Cardiac muscle cell (in vitro differentiated cells and primary cell): ENCODE data around the gene DHH. TPM values are rescaled to one million over a fixed set of nuclear protein-coding genes. Genes with fewer than 3 reads are reported as not detected.
"Not testable (repeated sequence)": the region's sequence is repeated elsewhere in the genome, so short reads cannot be mapped to it uniquely, and the experiment has no call there.

Experiments used
- DNase-seq, 2 donors: peaks; one replicate each; pipeline versions ENCODE4 v3.0.0 to v3.0.0-alpha.2; 2010 to 2017; ENCODE audit warnings: low read depth in 1 of 2, low spot score in 1 of 2
- H3K27ac ChIP-seq: fragments of 200-600 bp; sonication (generic); 2 replicates; pipeline ENCODE4 v1.5.1; 2016
- H3K27me3 ChIP-seq: fragments of 200-600 bp; sonication (generic); 2 replicates; pipeline ENCODE4 v1.6.0; 2016; ENCODE audit warnings: control low read depth
- H3K36me3 ChIP-seq: fragments of 200-600 bp; sonication (generic); 2 replicates; pipeline ENCODE4 v1.5.1; 2016; ENCODE audit warnings: control low read depth
- H3K4me1 ChIP-seq: fragments of 200-600 bp; sonication (generic); 2 replicates; pipeline ENCODE4 v1.8.1; 2017; ENCODE audit warnings: low read depth, mild to moderate bottlenecking, mixed run types
- H3K4me3 ChIP-seq: fragments of 200-600 bp; sonication (generic); 2 replicates; pipeline ENCODE4 v1.5.1; 2016; ENCODE audit warnings: mild to moderate bottlenecking
- H3K9me3 ChIP-seq: fragments of 200-600 bp; sonication (generic); 2 replicates; pipeline ENCODE4 v1.5.1; 2017; ENCODE audit warnings: low read depth, mild to moderate bottlenecking, control low read depth
- polyA plus RNA-seq: library from polyadenylated mRNA; unstranded; fragments of >200 nt; fragmentation: Nextera tagmentation; extraction: Ambion mirVana; gene quantifications from 2 replicates; pipeline ENCODE4 v1.2.1, GENCODE V29; 2016
- total RNA-seq: library from RNA; depleted of rRNA; stranded (reverse); fragments of >200 nt; gene quantifications from 2 replicates; pipeline ENCODE4 v1.2.3, GENCODE V29; 2016
- TF ChIP-seq, protein P1 (sequence below): IDR thresholded peaks from 2 replicates; pipeline ENCODE4 v1.5.1; 2012; ENCODE audit warnings: low read depth, mild to moderate bottlenecking, low read length

Gene DHH
- total and polyA plus RNA-seq, 2 experiments from 2014 or later, result 0.36 TPM; not detected in 1

DNA sequence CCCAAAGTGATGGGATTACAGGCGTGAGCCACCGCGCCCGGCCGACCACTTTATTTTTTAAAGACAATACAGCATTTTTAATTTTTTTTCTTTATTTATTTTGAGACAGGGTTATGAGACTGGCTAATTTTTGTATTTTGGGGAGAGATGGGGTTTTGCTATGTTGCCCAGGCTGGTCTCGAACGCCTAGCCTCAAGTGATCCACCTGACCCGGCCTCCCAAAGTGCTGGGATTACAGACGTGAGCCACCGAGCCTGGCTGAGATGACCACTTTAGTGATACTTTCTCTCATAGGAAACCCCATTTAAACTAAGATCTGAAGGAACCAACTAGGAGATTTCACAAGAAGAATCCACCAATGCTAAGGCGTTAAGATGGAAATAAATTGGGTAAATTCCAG, 23.6 kb downstream of the DHH start:
- H3K27me3 ChIP-seq, result no peaks in the 10 kb centered on the region
- peaks cover 3% of the 10 kb centered on the region for H3K4me1 ChIP-seq
- no peak overlapping the region for H3K27ac ChIP-seq
- TF ChIP-seq, protein P1, sequence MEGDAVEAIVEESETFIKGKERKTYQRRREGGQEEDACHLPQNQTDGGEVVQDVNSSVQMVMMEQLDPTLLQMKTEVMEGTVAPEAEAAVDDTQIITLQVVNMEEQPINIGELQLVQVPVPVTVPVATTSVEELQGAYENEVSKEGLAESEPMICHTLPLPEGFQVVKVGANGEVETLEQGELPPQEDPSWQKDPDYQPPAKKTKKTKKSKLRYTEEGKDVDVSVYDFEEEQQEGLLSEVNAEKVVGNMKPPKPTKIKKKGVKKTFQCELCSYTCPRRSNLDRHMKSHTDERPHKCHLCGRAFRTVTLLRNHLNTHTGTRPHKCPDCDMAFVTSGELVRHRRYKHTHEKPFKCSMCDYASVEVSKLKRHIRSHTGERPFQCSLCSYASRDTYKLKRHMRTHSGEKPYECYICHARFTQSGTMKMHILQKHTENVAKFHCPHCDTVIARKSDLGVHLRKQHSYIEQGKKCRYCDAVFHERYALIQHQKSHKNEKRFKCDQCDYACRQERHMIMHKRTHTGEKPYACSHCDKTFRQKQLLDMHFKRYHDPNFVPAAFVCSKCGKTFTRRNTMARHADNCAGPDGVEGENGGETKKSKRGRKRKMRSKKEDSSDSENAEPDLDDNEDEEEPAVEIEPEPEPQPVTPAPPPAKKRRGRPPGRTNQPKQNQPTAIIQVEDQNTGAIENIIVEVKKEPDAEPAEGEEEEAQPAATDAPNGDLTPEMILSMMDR, result no peak
- H3K4me3 ChIP-seq, result no peak overlapping the region
- no peaks in the 10 kb centered on the region for H3K9me3 ChIP-seq
- DNase-seq, result no peak
- no peaks in the 10 kb centered on the region for H3K36me3 ChIP-seq

DNA sequence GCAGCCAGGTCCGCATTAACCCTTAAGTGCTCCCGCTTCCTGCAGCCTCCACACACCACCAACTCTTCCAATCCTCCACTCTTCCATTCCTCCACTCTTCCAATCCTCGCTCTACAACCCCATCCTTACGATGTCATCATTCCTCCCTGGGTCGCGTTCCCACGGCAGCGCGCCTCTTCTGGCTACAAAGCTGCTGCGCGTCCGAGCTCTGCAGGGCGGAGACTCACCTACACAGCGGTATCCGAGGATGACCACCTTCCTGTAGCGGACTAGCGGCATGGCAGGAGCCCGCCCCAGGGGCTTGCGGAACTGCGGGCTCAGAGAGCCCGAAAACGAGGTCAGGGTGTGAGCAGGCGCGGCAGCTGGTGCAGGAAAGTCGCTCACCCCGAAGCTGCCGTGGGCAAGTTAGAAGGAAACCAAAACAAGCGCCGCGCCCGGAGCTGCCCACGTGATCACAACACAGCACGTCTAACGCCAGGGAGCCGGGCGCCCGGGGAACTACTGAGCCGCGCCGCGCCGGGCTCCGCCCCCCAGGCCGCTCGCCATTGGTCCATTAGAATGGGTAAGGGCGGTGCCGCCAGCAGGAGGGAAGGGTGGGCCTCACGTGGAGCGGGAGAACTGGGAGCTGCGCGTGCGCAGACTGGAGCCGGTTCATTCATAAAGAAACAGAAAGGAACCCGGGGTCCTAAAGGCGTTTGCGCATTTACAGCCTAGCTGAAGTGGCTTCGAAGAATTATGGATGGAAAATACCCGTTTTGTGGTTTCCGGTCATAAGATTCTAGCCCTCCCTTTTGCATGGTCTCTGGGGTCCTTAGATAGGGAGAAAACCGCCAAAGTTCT, 24.9 kb downstream of the DHH start, which contains the start of gene RHEBL1:
TSS of gene RHEBL1 (minus strand) at position 473 of the 840 bp plus-strand sequence. CDS start at position 279, 194 bp downstream.
- TF ChIP-seq, protein P1, result no peak
- Histone ChIP-seq H3K4me1 (peaks cover 3% of the 10 kb centered on the region), H3K27me3 (no peaks in the 10 kb centered on the region), H3K36me3 (no peaks in the 10 kb centered on the region), H3K4me3 (peak within 1 kb of the TSS; percentile 83), H3K9me3 (no peaks in the 10 kb centered on the region), H3K27ac (no peak within 1 kb of the TSS)
- peak; percentile 98 to 99 for DNase-seq

DNA sequence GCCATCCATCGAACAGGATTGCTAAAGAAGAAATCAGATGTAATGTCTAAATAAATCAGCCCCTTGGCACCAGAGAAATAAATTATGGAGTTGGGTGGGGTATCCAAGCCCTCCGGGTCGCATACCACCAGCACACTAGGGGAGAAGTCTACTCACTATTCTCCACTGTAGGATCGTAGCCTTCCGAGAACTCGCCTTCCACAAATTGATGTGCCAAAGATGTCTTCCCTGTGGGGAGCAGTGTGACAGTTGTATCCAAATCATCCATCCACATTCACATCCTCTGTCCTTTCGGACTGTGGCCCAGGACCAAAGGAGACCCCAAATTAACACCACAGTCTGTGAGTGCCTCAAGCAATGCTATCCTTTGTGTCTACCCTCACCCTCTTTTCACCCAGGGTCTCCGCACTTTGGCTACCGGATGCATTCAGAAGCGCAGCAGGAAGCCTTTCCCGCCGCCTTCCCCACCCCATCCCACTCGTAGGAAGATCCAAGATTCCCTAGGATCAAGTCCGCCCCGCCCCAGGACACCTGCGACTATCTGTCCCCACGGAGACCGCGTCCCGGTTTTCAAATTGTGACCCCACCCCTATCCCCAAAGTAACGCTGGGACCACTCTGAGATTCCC, 25.6 kb downstream of the DHH start:
- Histone ChIP-seq H3K27me3 (no peaks in the 10 kb centered on the region), H3K9me3 (no peaks in the 10 kb centered on the region), H3K4me1 (peaks cover 3% of the 10 kb centered on the region), H3K36me3 (no peaks in the 10 kb centered on the region), H3K4me3 (peak overlapping the region; percentile 83), H3K27ac (no peak overlapping the region)
- no peak for DNase-seq
- TF ChIP-seq, protein P1, result no peak

DNA sequence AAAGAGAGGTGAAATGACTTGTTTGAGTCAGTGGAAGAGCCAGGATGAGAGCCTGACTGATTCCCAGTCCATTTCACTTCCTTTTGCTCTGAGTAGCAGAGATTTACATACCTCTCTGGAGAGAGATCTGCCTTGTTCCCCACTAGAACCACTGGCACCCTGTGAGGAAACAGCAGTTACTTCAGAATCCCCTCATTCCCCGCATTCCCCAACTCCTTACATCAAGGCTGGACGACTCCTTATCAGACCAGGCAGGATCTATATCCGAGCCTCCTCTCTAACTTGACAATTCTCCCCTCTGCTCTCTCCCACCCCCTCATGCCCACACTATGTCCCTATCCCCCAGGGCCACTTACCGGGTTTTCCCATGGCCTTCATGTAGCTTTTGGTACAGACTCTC, 28.5 kb downstream of the DHH start:
- TF ChIP-seq, protein P1, result no peak
- no peak for DNase-seq
- Histone ChIP-seq H3K27ac (no peak overlapping the region), H3K4me3 (no peak overlapping the region), H3K36me3 (no peaks in the 10 kb centered on the region), H3K27me3 (no peaks in the 10 kb centered on the region), H3K9me3 (no peaks in the 10 kb centered on the region), H3K4me1 (peaks cover 3% of the 10 kb centered on the region)

DNA sequence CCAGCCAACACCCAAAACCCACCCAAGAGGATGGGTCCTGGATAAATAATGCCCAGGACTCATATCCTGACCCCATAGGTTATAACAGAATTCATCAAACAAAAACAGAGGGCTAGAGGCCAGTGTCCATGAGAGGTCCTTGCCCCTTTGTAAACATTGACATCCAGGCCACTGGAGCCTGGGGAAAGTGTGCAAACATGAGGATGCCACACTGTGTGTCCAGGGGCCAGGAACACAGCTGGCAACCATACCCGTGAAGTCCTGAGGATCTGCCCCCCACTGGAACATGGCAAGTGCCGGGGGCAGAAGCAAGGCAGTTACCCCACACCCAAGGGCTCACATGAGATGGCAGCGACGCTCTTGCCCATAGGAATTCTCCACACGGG, 29.8 kb downstream of the DHH start:
- H3K27me3 ChIP-seq, result no peaks in the 10 kb centered on the region
- H3K4me3 ChIP-seq, result no peak overlapping the region
- H3K9me3 ChIP-seq, result no peaks in the 10 kb centered on the region
- no peaks in the 10 kb centered on the region for H3K4me1 ChIP-seq
- H3K27ac ChIP-seq, result no peak overlapping the region
- DNase-seq, result no peak
- H3K36me3 ChIP-seq, result no peaks in the 10 kb centered on the region
- TF ChIP-seq, protein P1, result no peak

DNA sequence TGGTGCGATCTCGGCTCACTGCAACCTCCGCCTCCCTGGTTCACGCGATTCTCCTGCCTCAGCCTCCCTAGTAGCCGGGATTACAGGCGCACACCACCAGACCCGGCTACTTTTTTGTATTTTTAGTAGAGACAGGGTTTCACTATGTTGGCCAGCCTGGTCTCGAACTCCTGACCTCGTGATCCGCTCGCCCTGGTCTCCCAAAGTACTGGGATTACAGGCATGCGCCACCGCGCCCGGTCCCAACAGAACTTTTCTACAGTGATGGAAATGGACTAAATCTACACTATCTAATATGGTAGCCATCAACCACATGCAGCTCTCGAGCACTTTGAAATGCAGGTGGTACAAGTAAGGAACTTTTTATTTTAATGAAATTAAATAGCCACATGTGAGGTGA, 32.7 kb downstream of the DHH start:
- H3K27ac ChIP-seq, DNase-seq, H3K36me3 ChIP-seq, H3K9me3 ChIP-seq, H3K4me3 ChIP-seq, H3K27me3 ChIP-seq: not testable (repeated sequence)
- peaks cover 15% of the 10 kb centered on the region for H3K4me1 ChIP-seq
